ENCODE results near the gene LIN28B.

DNA sequence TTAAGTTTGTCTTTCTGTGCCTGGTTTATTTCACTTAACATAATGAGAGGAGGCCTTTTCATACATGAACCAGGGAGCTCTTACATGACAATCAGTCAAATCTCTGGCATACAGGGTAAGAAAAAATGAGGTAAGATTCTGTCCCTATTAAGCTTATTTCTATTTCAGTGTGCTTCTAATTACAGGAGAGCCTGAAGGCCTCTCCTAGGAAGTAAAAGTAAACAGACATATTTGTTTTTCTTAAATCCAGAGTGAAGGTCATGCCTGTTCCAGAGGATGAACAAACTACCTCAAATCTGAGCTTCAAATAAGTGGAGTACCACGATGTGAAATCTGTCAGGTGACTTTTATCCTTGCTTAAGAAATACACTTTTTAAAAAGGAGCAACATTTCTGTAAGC is 150.3 kb downstream of the LIN28B start:
- TF ChIP-seq, protein P1, sequence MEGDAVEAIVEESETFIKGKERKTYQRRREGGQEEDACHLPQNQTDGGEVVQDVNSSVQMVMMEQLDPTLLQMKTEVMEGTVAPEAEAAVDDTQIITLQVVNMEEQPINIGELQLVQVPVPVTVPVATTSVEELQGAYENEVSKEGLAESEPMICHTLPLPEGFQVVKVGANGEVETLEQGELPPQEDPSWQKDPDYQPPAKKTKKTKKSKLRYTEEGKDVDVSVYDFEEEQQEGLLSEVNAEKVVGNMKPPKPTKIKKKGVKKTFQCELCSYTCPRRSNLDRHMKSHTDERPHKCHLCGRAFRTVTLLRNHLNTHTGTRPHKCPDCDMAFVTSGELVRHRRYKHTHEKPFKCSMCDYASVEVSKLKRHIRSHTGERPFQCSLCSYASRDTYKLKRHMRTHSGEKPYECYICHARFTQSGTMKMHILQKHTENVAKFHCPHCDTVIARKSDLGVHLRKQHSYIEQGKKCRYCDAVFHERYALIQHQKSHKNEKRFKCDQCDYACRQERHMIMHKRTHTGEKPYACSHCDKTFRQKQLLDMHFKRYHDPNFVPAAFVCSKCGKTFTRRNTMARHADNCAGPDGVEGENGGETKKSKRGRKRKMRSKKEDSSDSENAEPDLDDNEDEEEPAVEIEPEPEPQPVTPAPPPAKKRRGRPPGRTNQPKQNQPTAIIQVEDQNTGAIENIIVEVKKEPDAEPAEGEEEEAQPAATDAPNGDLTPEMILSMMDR (IDR thresholded peaks at IDR 0.05), result no peak
- TF ChIP-seq POLR2A (IDR thresholded peaks at IDR 0.05), result no peak
